Ectodermal cell (in vitro differentiated cells): Measurements from ENCODE around the gene RSBN1.

Experiments used
- H3K27ac ChIP-seq: 2 replicates; pipeline ENCODE4 v1.7.0; 2013; ENCODE audit warnings: mild to moderate bottlenecking, low read depth, low read length; ENCODE audit not compliant: insufficient read depth, poor library complexity, severe bottlenecking
- H3K27me3 ChIP-seq: 2 replicates; pipeline ENCODE4 v1.7.0; 2013; ENCODE audit warnings: mild to moderate bottlenecking, low read length; ENCODE audit not compliant: insufficient read depth, control insufficient read depth, poor library complexity, severe bottlenecking
- H3K36me3 ChIP-seq: one replicate; pipeline ENCODE4 v1.7.0; 2013; ENCODE audit warnings: low read length; ENCODE audit not compliant: control insufficient read depth, insufficient read depth
- H3K4me1 ChIP-seq: one replicate; pipeline ENCODE4 v1.7.0; 2013; ENCODE audit warnings: low read length; ENCODE audit not compliant: control insufficient read depth, insufficient read depth
- H3K4me3 ChIP-seq: 2 replicates; pipeline ENCODE4 v1.7.0; 2013; ENCODE audit warnings: low read depth, low read length, control low read depth; ENCODE audit not compliant: insufficient read depth
- H3K9me3 ChIP-seq: 2 replicates; pipeline ENCODE4 v1.7.0; 2013; ENCODE audit warnings: mild to moderate bottlenecking, low read length, moderate library complexity; ENCODE audit not compliant: control insufficient read depth
- WGBS, 2 experiments: methylation state at CpG; one replicate each; pipeline ENCODE4 v1.1.7; 2013; ENCODE audit warnings: missing lambda C conversion rate in 2 of 2; 5-methylcytosine and 5-hydroxymethylcytosine counted together

RSBN1 gene

DNA sequence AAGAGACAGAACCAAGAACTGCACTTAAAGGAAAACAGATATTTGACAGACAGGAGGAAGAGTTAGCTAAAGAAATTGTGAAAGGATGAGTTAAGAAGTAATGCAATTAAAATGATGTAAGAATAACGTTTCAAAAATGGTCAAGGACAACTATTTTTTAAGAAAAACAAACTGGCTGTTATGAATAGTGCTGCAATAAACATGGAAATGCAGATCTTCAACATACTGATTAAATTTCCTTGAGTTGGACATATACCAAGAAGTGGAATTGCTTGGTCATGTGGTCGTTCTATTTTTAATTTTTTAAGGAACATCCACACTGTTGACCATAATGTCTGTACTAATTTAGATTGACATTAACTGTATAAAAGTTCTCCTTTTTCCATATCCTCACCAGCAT is 29.9 kb downstream of the RSBN1 start:
- Histone ChIP-seq H3K36me3 (no peaks in the 10 kb centered on the region), H3K4me1 (no peaks in the 10 kb centered on the region), H3K4me3 (no peak overlapping the region), H3K9me3 (no peaks in the 10 kb centered on the region), H3K27me3 (no peaks in the 10 kb centered on the region), H3K27ac (no peak overlapping the region)
- WGBS, 2 experiments: 94 to 95% methylated on average over 1 to 2 of the region's 2 CpGs

DNA sequence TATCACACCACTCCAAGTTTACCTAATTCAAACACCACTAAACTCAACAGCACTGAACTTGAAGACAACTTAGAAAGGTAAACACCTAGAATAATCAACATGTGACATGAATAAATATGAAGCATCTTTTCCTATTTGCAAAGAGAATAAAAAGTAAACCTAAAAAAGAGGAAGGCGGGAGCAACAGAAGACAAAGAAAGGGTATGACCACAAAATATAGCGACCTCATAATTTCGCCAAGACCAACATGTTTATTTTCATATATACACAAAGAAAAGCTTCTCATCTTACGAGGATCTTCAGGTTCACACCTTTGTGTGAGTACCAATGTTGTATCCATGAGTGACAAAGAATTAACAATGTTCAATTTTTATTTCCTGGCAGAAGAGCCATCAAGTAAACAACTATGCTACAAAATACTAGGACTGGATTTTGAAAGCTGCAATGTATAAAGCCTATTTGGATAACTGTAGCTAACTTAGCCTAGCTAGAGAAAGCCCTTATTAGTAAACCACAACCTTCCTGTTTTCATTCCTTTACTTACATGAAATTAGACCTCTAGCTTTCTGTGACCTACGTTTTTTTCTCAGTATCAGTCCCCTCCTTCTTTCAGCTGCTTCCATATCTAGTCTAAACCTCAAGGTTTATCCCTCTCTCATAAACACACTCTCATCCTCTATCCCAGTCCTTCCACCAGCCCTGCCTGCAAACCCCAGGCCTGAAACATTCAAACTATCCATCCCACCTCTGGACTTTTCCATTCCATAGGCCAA is 31.7 kb downstream of the RSBN1 start:
- H3K4me3 ChIP-seq: no peak overlapping the region
- WGBS, 2 experiments: 87 to 93% methylated on average over 5 of the region's 5 CpGs
- no peaks in the 10 kb centered on the region for H3K27me3 ChIP-seq
- H3K9me3 ChIP-seq: no peaks in the 10 kb centered on the region
- H3K27ac ChIP-seq: no peak overlapping the region
- no peaks in the 10 kb centered on the region for H3K4me1 ChIP-seq
- peaks cover 6% of the 10 kb centered on the region for H3K36me3 ChIP-seq

DNA sequence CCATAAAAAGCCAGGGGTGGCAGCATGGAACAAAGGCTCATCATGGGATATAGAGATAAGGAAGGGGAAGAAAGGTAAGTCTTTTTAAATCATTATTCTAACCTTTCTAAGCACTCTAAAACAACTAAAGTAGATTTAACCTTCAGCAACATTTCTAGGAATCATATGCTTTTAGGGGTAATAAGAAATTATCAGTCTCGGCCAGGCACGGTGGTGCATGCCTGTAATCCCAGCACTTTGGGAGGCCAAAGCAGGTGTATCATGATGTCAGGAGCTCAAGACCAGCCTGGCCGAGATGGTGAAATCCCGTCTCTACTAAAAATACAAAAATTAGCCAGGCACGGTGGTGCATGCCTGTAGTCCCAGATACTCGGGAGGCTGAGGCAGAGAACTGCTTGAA is 32.7 kb downstream of the RSBN1 start:
- no peaks in the 10 kb centered on the region for H3K9me3 ChIP-seq
- peaks cover 6% of the 10 kb centered on the region for H3K36me3 ChIP-seq
- H3K27me3 ChIP-seq: no peaks in the 10 kb centered on the region
- H3K27ac ChIP-seq: no peak overlapping the region
- WGBS, 2 experiments: 90 to 94% methylated on average over 6 of the region's 6 CpGs
- H3K4me1 ChIP-seq: no peaks in the 10 kb centered on the region
- no peak overlapping the region for H3K4me3 ChIP-seq

DNA sequence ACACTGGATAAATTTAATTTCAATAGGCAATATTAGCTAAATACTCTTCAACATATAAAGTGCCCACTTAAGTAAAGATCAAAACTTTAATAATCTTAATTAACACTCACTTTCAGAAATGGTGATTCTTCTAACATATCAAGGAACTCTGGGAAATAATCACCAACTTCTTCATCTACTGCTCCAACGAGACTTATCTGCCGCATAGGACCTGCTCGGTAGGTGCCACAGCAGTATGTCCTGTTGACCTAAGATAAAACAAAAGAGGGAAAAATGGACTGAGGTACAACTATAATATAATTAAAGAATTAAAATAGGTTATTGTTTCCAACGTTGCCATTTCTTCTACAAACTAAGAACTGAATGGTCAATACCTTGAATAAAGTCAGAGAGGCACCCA is 34.7 kb downstream of the RSBN1 start:
- H3K9me3 ChIP-seq: no peaks in the 10 kb centered on the region
- no peaks in the 10 kb centered on the region for H3K4me1 ChIP-seq
- no peaks in the 10 kb centered on the region for H3K27me3 ChIP-seq
- peaks cover 6% of the 10 kb centered on the region for H3K36me3 ChIP-seq
- no peak overlapping the region for H3K27ac ChIP-seq
- 91 to 100% methylated on average over 1 to 4 of the region's 4 CpGs for WGBS, 2 experiments
- no peak overlapping the region for H3K4me3 ChIP-seq

DNA sequence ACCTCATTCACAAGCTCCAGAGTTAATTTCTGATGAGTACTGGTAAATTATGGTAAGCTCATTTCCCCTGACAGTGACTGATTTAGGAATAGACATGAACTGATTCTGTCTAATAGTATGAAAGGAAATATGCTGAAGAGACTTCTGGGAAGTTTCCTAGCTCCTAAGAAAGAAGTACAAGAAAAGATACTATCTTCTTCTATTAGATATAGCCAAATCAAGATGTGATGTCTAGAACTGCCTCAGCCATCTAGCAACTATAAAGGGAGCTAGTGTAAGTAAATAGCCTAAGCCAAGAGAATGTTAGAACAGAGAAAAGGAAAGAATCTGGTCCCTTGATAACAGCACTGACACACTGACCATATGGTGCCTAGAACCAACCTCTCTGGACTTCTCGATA is 42.2 kb downstream of the RSBN1 start:
- Histone ChIP-seq H3K4me3 (no peak overlapping the region), H3K27me3 (no peaks in the 10 kb centered on the region), H3K9me3 (no peaks in the 10 kb centered on the region), H3K4me1 (peaks cover 38% of the 10 kb centered on the region), H3K36me3 (peaks cover 12% of the 10 kb centered on the region), H3K27ac (peak overlapping the region; percentile 88)
- WGBS, 2 experiments: 94 to 96% methylated on average over 1 of the region's 1 CpG

DNA sequence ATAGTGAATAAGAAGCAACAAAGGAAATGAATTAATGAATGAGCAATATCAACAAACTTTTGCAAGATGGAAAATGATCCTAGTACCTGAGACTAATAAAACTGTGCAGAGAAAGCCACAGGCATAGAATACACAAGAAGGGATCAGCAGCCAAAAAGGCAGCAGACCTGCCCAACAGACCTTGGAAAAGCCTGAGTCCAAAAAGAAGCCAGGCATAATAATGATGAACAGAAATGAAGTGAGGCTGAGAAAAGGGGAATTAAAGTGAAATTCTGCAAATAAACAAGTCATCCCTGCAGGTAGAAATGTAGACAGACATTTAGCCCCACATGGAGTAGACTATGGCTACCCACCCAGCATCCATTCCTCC is 42.7 kb downstream of the RSBN1 start:
- Histone ChIP-seq H3K4me1 (peaks cover 38% of the 10 kb centered on the region), H3K4me3 (no peak overlapping the region), H3K27ac (peak overlapping the region; percentile 88), H3K9me3 (no peaks in the 10 kb centered on the region), H3K27me3 (no peaks in the 10 kb centered on the region), H3K36me3 (peaks cover 12% of the 10 kb centered on the region)

DNA sequence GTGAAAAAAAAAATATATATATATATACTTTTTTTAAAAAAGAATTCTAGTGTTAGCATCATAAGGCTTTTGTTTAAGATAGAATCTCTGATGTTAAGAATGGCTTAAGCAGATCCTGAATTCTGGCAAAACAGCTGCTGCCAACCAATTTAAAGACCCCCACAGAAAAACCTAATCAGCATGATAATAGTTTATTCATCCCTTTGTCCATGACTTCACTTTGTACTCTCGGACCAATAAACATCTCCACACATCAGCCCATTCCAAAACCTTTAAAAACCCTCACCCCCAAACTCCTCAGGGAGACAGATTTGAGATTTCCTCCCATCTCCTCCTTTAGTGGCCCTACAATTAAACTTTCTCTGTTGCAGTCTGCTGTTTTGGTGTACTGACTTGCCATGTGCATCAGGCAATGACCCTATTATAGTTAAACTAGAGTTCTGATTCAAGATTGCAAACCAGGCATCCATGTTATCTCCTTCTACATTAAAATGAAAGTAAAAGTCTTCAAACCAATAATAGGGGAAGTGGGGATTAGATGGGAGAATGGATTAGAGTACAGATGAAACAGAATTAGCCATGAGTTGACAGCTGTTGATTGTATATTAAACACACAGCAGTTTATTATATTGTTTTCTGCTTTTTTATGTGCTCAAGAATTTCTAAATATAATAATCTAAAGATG is 43.2 kb downstream of the RSBN1 start:
- H3K9me3 ChIP-seq: no peaks in the 10 kb centered on the region
- no peak overlapping the region for H3K4me3 ChIP-seq
- WGBS, 2 experiments: 0 to 1% methylated on average over 1 of the region's 1 CpG
- H3K27me3 ChIP-seq: no peaks in the 10 kb centered on the region
- H3K36me3 ChIP-seq: peaks cover 12% of the 10 kb centered on the region
- H3K4me1 ChIP-seq: peaks cover 38% of the 10 kb centered on the region
- peak overlapping the region; percentile 88 for H3K27ac ChIP-seq

DNA sequence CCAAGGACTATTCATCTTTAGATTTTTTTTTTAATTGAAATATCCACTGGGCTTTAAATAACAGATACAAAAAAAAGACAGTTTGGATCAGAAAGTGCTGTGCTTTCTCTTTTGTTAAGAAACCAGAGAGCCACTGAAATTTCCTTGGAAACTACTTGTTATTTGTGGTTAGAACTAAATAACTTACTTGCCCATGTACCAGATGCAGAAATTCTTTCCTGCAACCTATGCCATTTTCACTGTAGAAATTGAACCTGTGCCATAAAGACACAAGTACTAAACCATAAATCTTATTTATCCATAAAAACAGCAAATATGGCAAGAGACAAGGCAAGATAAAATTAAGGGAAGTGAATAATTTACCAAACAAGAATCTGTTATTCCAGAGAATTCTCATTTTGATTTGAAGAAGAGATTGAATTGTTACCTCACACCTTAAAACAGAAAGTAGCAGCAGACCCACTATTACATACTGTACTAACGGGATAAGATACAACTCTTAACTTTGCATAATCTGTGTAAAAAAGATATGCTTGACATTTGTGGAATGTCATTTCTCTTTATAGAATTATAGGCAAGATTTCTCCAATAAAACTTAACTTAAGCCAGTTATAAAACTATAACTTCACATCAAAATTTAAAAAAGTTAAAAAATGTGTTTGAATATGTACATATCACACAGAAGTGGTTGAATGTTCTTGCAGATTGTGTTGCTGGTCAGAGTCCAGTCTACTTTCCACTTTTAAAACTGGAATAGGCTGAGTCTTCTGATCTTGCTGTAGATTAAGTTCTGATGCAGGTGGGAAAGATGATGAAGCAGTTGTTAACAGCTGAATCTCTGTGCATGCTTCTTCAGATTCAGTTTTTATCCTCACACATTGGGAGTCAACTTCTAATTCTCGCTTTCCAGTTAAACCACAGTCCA is 46.7 kb downstream of the RSBN1 start:
- Histone ChIP-seq H3K4me3 (no peak overlapping the region), H3K9me3 (no peaks in the 10 kb centered on the region), H3K4me1 (peaks cover 34% of the 10 kb centered on the region), H3K27me3 (no peaks in the 10 kb centered on the region), H3K36me3 (peaks cover 12% of the 10 kb centered on the region), H3K27ac (no peak overlapping the region)
- WGBS, 2 experiments: 95 to 100% methylated on average over 1 of the region's 2 CpGs

DNA sequence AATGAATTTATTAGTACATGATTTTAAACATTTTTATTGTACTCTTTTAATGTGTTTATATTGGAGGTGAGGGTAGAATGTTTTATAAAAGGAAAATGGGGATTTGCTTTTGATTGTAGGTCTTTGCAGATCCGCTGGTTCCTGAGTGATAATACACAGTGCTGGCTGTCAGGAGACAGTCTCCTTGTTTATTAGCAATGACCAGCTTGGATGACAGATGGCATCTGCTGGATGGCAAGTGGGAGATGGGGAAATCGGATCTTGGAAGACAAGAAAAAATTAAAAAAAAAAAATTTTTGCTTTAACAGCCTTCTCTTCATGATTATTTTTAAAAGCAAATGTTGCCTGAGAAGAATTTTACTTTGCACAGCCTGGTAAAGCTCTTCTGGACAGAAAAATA is 48.6 kb downstream of the RSBN1 start:
- Histone ChIP-seq H3K36me3 (peaks cover 12% of the 10 kb centered on the region), H3K4me1 (peaks cover 21% of the 10 kb centered on the region), H3K4me3 (no peak overlapping the region), H3K27me3 (no peaks in the 10 kb centered on the region), H3K27ac (no peak overlapping the region), H3K9me3 (no peaks in the 10 kb centered on the region)
- 95 to 96% methylated on average over 2 of the region's 2 CpGs for WGBS, 2 experiments

DNA sequence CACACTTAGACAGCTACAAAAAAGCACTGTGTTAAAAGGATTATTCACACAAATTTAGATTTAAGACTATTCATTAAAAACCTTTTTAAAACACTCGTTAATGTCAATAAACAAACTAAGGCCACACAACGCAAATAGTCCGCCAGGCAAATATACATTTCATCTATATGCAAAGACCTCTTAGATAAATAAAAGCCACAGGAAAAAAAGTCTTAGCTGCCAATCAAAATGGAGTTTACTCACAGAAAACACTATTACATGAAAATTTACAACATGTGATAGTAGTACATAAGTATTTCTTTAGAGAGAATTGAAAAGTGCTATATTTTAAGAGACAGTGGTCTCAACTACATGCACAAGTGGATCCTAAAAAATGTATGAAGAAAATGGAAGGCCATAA is 50.3 kb downstream of the RSBN1 start:
- Histone ChIP-seq H3K9me3 (no peaks in the 10 kb centered on the region), H3K27ac (no peak overlapping the region), H3K27me3 (no peaks in the 10 kb centered on the region), H3K4me3 (no peak overlapping the region), H3K4me1 (peaks cover 7% of the 10 kb centered on the region), H3K36me3 (peaks cover 12% of the 10 kb centered on the region)
- 85 to 87% methylated on average over 3 of the region's 3 CpGs for WGBS, 2 experiments
